GM12878 (cell line): ENCODE results near the gene PROSER3. TPM values are rescaled to one million over a fixed set of nuclear protein-coding genes. Genes with fewer than 3 reads are reported as not detected.

Experiments used
- ATAC-seq: fragments of 200-7000 bp; cut with Tn5 transposase; 3 replicates; pipeline ENCODE4 v1.9.1; 2020; ENCODE audit warnings: mild to moderate bottlenecking, moderate library complexity
- BruUV-seq: library from RNA; stranded (reverse); fragments of 400-500 nt; replicated peaks from 2 replicates; lab custom pipeline; 2021; lab: Mats Ljungman, UMichigan
- CTCF ChIA-PET: fragments of 300-600 bp; sonication (Branson Sonifier 250); formaldehyde crosslinking; extraction: SDS; loops from one replicate; lab custom pipeline; 2021; ENCODE audit warnings: inconsistent platforms; lab: Yijun Ruan, JAX
- POLR2A ChIA-PET: fragments of 350-600 bp; formaldehyde crosslinking; extraction: SDS; loops from one replicate; lab custom pipeline; 2021; ENCODE audit warnings: inconsistent platforms; lab: Charles Lee
- RAD21 ChIA-PET: fragments of 300-600 bp; sonication (Branson Sonifier 250); formaldehyde crosslinking; loops from one replicate; lab custom pipeline; 2023; ENCODE audit warnings: antibody characterized with exemption; ENCODE audit not compliant: unreplicated experiment; lab: Charles Lee
- SMC1A ChIA-PET: fragments of 300-600 bp; sonication (Branson Sonifier 250); formaldehyde crosslinking; loops from one replicate; lab custom pipeline; 2023; ENCODE audit not compliant: unreplicated experiment, uncharacterized antibody; lab: Charles Lee
- DNase-seq: peaks from one replicate; pipeline ENCODE4 v3.0.0-alpha.2; 2011; ENCODE audit warnings: low read depth, low spot score
- FAIRE-seq: peaks from 3 replicates; lab custom pipeline; 2011; peaks lifted over from hg19 to GRCh38; lab: Jason Lieb, UNC
- H2AFZ ChIP-seq: 2 replicates; pipeline ENCODE4 v1.6.0; 2011; ENCODE audit warnings: low read depth, low read length, control low read depth; ENCODE audit not compliant: control insufficient read depth
- H3K27ac ChIP-seq: 2 replicates; pipeline ENCODE4 v1.5.1; 2011; ENCODE audit warnings: control low read depth; ENCODE audit not compliant: control insufficient read depth, insufficient read depth
- H3K27me3 ChIP-seq, 2 experiments: replicated peaks in 1 of 2; 2 replicates each; pipeline versions ENCODE4 v1.6.0 to v1.6.1; 2011; ENCODE audit warnings: low read length in 1 of 2; ENCODE audit not compliant: control insufficient read depth in 2 of 2, insufficient read depth in 2 of 2
- H3K36me3 ChIP-seq, 2 experiments: 2 replicates each; pipeline ENCODE4 v1.5.1; 2011; ENCODE audit warnings: low read length in 1 of 2; ENCODE audit not compliant: control insufficient read depth in 2 of 2, insufficient read depth in 2 of 2
- H3K4me1 ChIP-seq: 2 replicates; pipeline ENCODE4 v1.6.1; 2011; ENCODE audit warnings: mild to moderate bottlenecking, low read length, moderate library complexity, mixed read lengths; ENCODE audit not compliant: control insufficient read depth, insufficient read depth
- H3K4me2 ChIP-seq: 2 replicates; pipeline ENCODE4 v1.6.0; 2011; ENCODE audit warnings: control low read depth; ENCODE audit not compliant: control insufficient read depth, insufficient read depth
- H3K4me3 ChIP-seq: fragments of 200-600 bp; sonication (generic); 2 replicates; pipeline ENCODE4 v1.5.1; 2016
- H3K79me2 ChIP-seq: 2 replicates; pipeline ENCODE4 v1.6.0; 2011; ENCODE audit warnings: low read length; ENCODE audit not compliant: control insufficient read depth, insufficient read depth
- H3K9ac ChIP-seq: 2 replicates; pipeline ENCODE4 v1.8.0; 2011; ENCODE audit warnings: low read length, control low read depth, mixed read lengths; ENCODE audit not compliant: control insufficient read depth, insufficient read depth
- H3K9me3 ChIP-seq: replicated peaks from 3 replicates; pipeline ENCODE4 v1.5.1; 2011; ENCODE audit warnings: mild to moderate bottlenecking, low read length; ENCODE audit not compliant: control insufficient read depth, insufficient read depth
- H4K20me1 ChIP-seq: 2 replicates; pipeline ENCODE4 v1.6.0; 2011; ENCODE audit not compliant: control insufficient read depth, insufficient read depth
- CBX5 ChIP-seq: sonication (generic); IDR thresholded peaks from 2 replicates; pipeline ENCODE4 v1.6.1; 2016; ENCODE audit warnings: low read depth, moderate library complexity, mild to moderate bottlenecking, inconsistent platforms
- CHD1 ChIP-seq: IDR thresholded peaks from 2 replicates; pipeline ENCODE4 v1.6.1; 2012; ENCODE audit warnings: low read depth, low read length, improper control_type of control experiment
- EGR1 ChIP-seq, 2 experiments: IDR thresholded peaks; 1 replicate in 1 of 2; 2 replicates in 1 of 2; pipeline ENCODE4 v1.6.1; 2011 to 2012; ENCODE audit warnings: low read depth in 2 of 2, low read length in 2 of 2, borderline replicate concordance in 1 of 2, mild to moderate bottlenecking in 1 of 2, moderate library complexity in 1 of 2
- GATAD2B ChIP-seq: fragments of 450-650 bp; conservative IDR thresholded peaks from 2 replicates; pipeline ENCODE4 v1.6.1; 2017; ENCODE audit warnings: low read depth, mild to moderate bottlenecking, moderate library complexity
- HDAC6 ChIP-seq: fragments of 200-600 bp; sonication (generic); IDR thresholded peaks from one replicate; pipeline ENCODE4 v1.8.0; 2017; ENCODE audit warnings: antibody characterized with exemption; ENCODE audit not compliant: unreplicated experiment
- KAT2A ChIP-seq: conservative IDR thresholded peaks from 2 replicates; pipeline ENCODE4 v1.6.1; 2011; ENCODE audit warnings: low read depth, low read length; ENCODE audit not compliant: control insufficient read depth
- MEF2B ChIP-seq: fragments of 450-650 bp; IDR thresholded peaks from 2 replicates; pipeline ENCODE4 v1.6.1; 2018; ENCODE audit warnings: mild to moderate bottlenecking, moderate library complexity; ENCODE audit not compliant: partially characterized antibody, poor library complexity, severe bottlenecking
- MYC ChIP-seq: IDR thresholded peaks from 2 replicates; pipeline ENCODE4 v1.6.1; 2011; ENCODE audit warnings: mild to moderate bottlenecking, low read length, moderate library complexity, inconsistent platforms; ENCODE audit not compliant: insufficient read depth, insufficient replicate concordance, insufficient read length, severe bottlenecking
- NBN ChIP-seq: fragments of 450-650 bp; IDR thresholded peaks from 2 replicates; pipeline ENCODE4 v1.6.1; 2016
- PAX8 ChIP-seq: fragments of 450-650 bp; IDR thresholded peaks from 2 replicates; pipeline ENCODE4 v1.6.1; 2017; ENCODE audit warnings: mild to moderate bottlenecking, moderate library complexity
- RB1 ChIP-seq: fragments of 450-650 bp; formaldehyde crosslinking; IDR thresholded peaks from 2 replicates; pipeline ENCODE4 v1.6.1; 2017; ENCODE audit warnings: mild to moderate bottlenecking, borderline replicate concordance
- RCOR1 ChIP-seq: conservative IDR thresholded peaks from 2 replicates; pipeline ENCODE4 v1.6.1; 2012; ENCODE audit warnings: low read depth, low read length, improper control_type of control experiment
- TCF7 ChIP-seq: IDR thresholded peaks from 2 replicates; pipeline ENCODE4 v1.6.1; 2014; ENCODE audit warnings: antibody characterized with exemption, borderline replicate concordance
- WGBS: methylation state at CpG from one replicate; pipeline ENCODE4 v1.1.6; 2016; ENCODE audit warnings: low lambda C conversion rate; ENCODE audit not compliant: insufficient replicate concordance, insufficient coverage; ENCODE audit errors: missing lambda C conversion rate; 5-methylcytosine and 5-hydroxymethylcytosine counted together
- in situ Hi-C: fragments of 300-500 bp; cut with MboI; formaldehyde crosslinking; loops from 9 replicates; pipeline ENCODE4 v1.14.3; 2018; ENCODE audit warnings: mixed read lengths
- intact Hi-C: fragments of 100-400 bp; cut with micrococcal nuclease; formaldehyde crosslinking; loops from one replicate; pipeline ENCODE4 v1.14.2; 2022; ENCODE audit not compliant: unreplicated experiment
- polyA plus RNA-seq, 11 experiments: library from polyadenylated mRNA; depleted of rRNA in 4 of 11; unstranded in 6 of 11; stranded (reverse) in 5 of 11; fragments of >200 nt; fragmentation: Nextera tagmentation in 4 of 11; fragmentation: Illumina TruSeq in 1 of 11; extraction: Ambion mirVana in 4 of 11; extraction: Trizol in 1 of 11; gene quantifications; 1 replicate in 1 of 11; 2 replicates in 10 of 11; pipeline versions ENCODE4 v1.2.1 to v1.2.3, GENCODE V29; 2011 to 2016; ENCODE audit warnings: inconsistent platforms in 2 of 11, missing spikeins in 2 of 11, low read depth in 1 of 11
- total RNA-seq, 4 experiments: library from RNA; depleted of rRNA in 3 of 4; stranded (reverse); fragments of >200 nt in 3 of 4; fragmentation: Illumina TruSeq in 1 of 4; extraction: Trizol in 1 of 4; gene quantifications; 2 replicates each; pipeline versions ENCODE4 v1.2.1 to v1.2.3, GENCODE V29; 2013 to 2021
- TF ChIP-seq, protein P1 (sequence below): IDR thresholded peaks from 2 replicates; pipeline ENCODE4 v1.6.1; 2011; ENCODE audit warnings: low read depth, mild to moderate bottlenecking, low read length, moderate library complexity, borderline replicate concordance; ENCODE audit errors: extremely low read depth
- TF ChIP-seq, protein P2 (sequence below): fragments of 450-650 bp; IDR thresholded peaks from 2 replicates; pipeline ENCODE4 v1.6.1; 2018; ENCODE audit warnings: mild to moderate bottlenecking, low read depth, moderate library complexity; ENCODE audit not compliant: partially characterized antibody
- TF ChIP-seq, protein P3 (sequence below): fragments of 450-650 bp; IDR thresholded peaks from 2 replicates; pipeline ENCODE4 v1.6.1; 2018; ENCODE audit warnings: borderline replicate concordance, mild to moderate bottlenecking; ENCODE audit not compliant: partially characterized antibody

Gene PROSER3
- total and polyA plus RNA-seq, 10 of the 15 experiments (the other 5 are each of a cell fraction or from before 2014, with no cell fraction given), result 0.85 to 25.1 (median 9.6) TPM

DNA sequence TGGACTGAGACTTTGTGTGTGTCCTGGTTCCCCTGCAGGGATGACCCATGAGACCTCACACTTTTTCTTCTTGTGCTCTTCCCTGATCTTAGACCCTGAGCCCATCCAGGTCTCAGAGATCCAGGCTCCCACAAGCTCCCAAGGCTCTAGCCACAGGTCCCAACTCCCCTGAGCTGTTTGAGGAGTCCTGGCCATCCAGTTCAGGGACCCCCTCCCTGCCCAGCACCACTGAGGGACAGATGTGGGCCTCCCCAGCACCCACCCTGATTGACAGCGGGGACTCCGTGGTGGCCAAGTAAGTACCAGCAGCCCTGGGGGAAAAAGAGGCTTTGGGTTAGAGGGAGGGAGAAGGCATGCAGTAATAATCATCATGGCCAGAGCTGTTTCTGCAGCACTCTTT, 1.7 kb downstream of the PROSER3 start:
- WGBS, result 100% methylated on average over 2 of the region's 2 CpGs
- BruUV-seq, result no TSS peak
- Histone ChIP-seq H3K4me1 (peaks cover 15% of the 10 kb centered on the region), H3K4me3 (0 out of 2 replicates have a peak overlapping the region, but pooled peaks have one; percentile 28), H4K20me1 (no peaks in the 10 kb centered on the region), H3K27ac (no peak overlapping the region), H3K27me3 (no peaks in the 10 kb centered on the region), H2AFZ (no peak overlapping the region), H3K9ac (no peak overlapping the region), H3K36me3 (peaks cover 1 to 11% of the 10 kb centered on the region in 2 experiments; a peak in 2 of 4 replicates), H3K9me3 (no peaks in the 10 kb centered on the region), H3K79me2 (peaks cover 11% of the 10 kb centered on the region), H3K4me2 (no peak overlapping the region; the same call in 1 of the 2 replicates)
- FAIRE-seq (no peak), ATAC-seq (no peak), DNase-seq (no peak)
- RAD21 ChIA-PET, result no interaction called here
- SMC1A ChIA-PET, result interaction anchor here (0.5 kb wide), 1 partner anchor 134 kb away, joined by 3 read pairs; no protein-coding TSS in a partner anchor
- in situ Hi-C loops (no loop called here), intact Hi-C loops (loop anchor here (2.0 kb wide), 1 partner anchor 15 kb away; the partner anchor contains the start of genes PSENEN and U2AF1L4)
- POLR2A ChIA-PET, result interaction anchor here (1.1 kb wide), 2 partner anchors 9 to 12 kb away, joined by 3 read pairs; partner anchors contain the start of gene LIN37
- TF ChIP-seq KAT2A, result no peak
- no peak for TF ChIP-seq GATAD2B
- TF ChIP-seq CBX5, result no peak
- no peak for TF ChIP-seq EGR1 (IDR thresholded peaks at IDR 0.05; ENCODE audit: borderline replicate concordance in 1 of 2, low read depth in 2 of 2, low read length in 2 of 2)
- TF ChIP-seq MYC, result no peak
- TF ChIP-seq NBN, result no peak
- TF ChIP-seq, protein P1, sequence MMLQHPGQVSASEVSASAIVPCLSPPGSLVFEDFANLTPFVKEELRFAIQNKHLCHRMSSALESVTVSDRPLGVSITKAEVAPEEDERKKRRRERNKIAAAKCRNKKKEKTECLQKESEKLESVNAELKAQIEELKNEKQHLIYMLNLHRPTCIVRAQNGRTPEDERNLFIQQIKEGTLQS, result no peak
- TF ChIP-seq RCOR1, result no peak
- no peak for TF ChIP-seq RB1
- TF ChIP-seq, protein P2, sequence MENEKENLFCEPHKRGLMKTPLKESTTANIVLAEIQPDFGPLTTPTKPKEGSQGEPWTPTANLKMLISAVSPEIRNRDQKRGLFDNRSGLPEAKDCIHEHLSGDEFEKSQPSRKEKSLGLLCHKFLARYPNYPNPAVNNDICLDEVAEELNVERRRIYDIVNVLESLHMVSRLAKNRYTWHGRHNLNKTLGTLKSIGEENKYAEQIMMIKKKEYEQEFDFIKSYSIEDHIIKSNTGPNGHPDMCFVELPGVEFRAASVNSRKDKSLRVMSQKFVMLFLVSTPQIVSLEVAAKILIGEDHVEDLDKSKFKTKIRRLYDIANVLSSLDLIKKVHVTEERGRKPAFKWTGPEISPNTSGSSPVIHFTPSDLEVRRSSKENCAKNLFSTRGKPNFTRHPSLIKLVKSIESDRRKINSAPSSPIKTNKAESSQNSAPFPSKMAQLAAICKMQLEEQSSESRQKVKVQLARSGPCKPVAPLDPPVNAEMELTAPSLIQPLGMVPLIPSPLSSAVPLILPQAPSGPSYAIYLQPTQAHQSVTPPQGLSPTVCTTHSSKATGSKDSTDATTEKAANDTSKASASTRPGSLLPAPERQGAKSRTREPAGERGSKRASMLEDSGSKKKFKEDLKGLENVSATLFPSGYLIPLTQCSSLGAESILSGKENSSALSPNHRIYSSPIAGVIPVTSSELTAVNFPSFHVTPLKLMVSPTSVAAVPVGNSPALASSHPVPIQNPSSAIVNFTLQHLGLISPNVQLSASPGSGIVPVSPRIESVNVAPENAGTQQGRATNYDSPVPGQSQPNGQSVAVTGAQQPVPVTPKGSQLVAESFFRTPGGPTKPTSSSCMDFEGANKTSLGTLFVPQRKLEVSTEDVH, result no peak
- TF ChIP-seq TCF7, result no peak
- TF ChIP-seq PAX8, result no peak
- TF ChIP-seq MEF2B, result no peak
- no peak for TF ChIP-seq HDAC6
- TF ChIP-seq CHD1, result no peak
- TF ChIP-seq, protein P3, sequence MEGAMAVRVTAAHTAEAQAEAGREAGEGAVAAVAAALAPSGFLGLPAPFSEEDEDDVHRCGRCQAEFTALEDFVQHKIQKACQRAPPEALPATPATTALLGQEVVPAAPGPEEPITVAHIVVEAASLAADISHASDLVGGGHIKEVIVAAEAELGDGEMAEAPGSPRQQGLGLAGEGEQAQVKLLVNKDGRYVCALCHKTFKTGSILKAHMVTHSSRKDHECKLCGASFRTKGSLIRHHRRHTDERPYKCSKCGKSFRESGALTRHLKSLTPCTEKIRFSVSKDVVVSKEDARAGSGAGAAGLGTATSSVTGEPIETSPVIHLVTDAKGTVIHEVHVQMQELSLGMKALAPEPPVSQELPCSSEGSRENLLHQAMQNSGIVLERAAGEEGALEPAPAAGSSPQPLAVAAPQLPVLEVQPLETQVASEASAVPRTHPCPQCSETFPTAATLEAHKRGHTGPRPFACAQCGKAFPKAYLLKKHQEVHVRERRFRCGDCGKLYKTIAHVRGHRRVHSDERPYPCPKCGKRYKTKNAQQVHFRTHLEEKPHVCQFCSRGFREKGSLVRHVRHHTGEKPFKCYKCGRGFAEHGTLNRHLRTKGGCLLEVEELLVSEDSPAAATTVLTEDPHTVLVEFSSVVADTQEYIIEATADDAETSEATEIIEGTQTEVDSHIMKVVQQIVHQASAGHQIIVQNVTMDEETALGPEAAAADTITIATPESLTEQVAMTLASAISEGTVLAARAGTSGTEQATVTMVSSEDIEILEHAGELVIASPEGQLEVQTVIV, result no peak
- CTCF ChIA-PET, result no interaction called here
